T1000 (cell line): ENCODE results near the gene GAS7.
A peak's percentile ranks its signal among the peaks of the same experiment; 100 is the strongest.
"Not testable (repeated sequence)": the region's sequence is repeated elsewhere in the genome, so short reads cannot be mapped to it uniquely, and the experiment has no call there.

ENCODE experiments used
- DNase-seq: peaks from one replicate; lab custom pipeline; 2025; ENCODE audit warnings: mixed read lengths; lab: John Stamatoyannopoulos, UW

The GAS7 gene

DNA sequence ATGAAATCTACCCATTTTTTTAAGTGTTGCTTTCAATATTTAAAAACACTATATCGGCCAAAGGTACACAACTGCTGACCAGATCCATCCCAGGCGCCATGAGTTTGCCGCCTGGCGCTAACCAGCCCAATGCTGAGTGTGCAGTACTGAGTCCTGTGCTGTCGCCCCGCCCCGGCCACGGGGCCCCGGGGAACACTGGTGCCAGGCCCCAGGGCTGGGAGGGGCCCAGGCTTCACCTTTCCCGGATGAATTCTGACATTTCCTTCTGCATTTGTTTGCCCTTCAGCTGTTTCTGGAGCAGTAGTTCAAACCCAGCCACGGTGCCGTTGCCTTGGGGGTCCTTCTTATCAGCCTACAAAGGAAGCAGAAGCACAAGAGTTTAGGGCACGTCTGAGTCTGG, 255.5 kb downstream of the GAS7 start:
- DNase-seq, result no peak

DNA sequence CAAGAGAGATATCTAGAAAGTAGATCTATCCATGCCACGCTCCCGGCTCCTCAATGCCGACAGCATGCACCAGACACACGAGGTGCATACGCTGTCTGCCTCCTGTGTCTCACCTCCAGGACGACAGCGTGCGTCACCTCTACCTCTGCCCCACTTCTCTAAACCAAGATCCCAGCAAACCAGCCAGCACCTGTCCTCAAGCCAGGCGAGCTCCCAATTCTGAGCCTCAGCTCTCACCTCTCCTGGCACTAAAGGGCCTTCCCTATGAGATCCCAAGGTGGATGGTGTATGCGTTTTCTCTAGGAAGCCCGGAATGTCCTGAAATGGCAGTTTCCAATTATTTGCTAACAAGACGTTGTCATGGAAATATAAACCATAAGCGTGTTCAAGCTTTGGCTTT, 257.1 kb downstream of the GAS7 start:
- DNase-seq, result no peak

DNA sequence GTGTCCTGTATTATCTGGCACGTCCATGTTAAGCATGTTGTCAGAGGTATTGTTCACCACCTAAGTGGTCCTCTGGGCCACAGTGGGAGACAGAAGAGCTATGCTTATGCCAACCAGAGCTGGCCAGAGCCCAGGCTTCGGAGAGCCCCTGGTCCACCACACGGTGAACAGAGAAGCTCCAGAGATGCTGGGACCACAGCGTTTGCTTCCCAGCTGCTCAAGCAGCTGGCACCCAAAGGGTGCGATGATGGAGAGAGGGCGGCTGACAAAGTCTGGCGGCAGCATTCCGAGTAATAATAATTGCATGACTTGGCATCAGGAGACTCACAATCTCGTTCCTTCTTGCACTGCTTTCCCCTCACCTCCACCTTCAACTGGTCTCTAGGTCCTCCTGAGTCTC, 257.6 kb downstream of the GAS7 start:
- DNase-seq, result no peak

DNA sequence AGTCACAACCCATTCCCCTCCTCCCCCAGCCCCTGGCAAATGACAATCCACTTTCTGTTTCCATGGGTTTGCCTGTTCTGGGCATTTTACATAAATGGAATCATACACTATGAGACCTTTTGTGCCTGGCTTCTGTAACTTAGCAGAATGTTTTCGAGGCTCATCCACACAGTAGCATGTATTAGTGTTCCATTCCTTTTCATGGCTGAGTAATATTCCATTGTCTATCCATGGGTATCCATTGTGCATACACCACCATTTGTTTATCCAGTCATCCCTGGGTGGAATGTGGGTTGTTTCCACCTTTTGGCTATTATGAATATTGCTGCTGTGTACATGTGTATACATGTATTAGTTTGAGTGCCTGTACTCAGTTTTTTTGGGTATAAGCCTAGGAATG, 259.6 kb downstream of the GAS7 start:
- no peak for DNase-seq

DNA sequence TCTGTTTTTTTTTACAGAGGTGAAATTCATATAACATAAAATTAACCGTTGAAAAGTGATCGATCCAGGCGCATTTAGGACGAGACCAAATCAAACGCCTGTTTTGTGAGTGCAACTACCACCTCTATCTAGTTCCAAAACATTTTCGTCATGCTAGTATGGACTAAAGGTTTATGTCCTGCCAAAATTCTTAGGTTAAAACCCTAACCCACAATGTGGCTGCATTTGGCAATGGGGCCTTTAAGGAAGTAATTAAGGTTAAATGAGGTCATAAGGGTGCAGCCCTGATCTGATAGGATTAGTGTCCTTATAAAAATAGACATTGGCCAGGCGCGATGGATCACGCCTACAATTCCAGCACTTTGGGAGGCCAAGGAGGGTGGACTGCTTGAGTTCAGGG, 260.5 kb downstream of the GAS7 start:
- DNase-seq, result no peak

DNA sequence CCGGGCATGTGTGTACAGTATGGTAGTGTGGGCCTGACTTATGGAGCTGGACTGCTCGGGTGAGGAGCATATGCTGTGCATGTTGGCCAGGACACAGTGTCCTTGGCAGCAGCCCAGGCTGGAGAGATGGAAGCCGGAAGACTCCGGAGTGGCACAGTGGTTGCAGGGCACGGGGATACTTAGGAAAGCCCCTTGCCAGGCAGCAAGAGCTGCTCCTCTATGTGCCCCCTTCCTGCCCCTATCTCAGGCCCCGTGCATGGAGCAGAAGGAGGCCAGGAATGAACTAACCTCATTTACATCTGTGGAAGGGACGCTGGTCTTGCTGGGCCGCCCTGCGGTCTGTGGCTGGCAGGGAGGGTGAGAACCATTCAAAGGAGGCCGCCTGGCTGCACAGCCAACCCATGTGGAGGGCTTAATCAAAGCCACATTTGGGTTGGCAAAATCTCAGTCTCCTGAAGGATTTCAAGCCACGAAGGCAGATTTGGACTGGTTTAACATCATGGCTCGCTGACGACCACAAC, 261.1 kb downstream of the GAS7 start:
- no peak for DNase-seq

DNA sequence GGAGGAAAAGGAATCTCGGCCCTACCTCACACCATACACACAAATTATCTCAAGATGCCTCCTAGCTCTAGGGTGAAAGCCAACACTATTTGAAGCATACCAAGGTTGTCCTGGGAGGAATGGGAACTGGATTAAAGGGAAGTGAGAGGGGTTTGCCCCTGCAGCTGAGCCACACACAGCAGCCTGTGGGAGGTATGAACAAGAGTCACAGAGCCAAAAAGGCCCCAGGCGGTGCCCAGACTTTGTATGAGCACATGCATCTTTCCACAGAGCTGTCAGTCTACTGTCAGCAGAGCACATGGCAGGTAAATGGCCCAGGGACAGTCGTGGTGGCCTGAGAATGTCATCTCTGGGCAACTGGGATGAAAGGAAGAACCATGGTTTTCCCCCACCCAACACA, 262.3 kb downstream of the GAS7 start:
- DNase-seq, result no peak

DNA sequence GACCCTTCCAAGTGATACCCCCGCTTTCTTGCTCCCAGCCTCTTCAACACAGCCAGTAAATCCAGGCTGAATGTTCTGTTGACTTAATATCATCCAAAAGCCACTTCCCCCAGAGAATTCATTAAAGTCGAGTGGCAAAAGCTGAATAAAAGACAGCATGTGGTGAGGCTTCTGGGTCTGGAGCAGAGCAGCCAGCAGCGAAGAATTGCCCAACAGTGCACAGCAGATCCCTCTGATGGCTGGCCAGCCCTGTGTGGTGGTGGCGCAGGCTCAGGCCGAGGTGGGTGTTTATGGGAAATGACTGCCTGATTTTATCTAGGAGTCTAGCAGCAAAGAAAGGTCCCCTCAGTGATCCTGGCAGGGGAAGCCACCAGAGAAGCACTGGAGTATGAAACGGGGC, 263.0 kb downstream of the GAS7 start:
- DNase-seq, result no peak

DNA sequence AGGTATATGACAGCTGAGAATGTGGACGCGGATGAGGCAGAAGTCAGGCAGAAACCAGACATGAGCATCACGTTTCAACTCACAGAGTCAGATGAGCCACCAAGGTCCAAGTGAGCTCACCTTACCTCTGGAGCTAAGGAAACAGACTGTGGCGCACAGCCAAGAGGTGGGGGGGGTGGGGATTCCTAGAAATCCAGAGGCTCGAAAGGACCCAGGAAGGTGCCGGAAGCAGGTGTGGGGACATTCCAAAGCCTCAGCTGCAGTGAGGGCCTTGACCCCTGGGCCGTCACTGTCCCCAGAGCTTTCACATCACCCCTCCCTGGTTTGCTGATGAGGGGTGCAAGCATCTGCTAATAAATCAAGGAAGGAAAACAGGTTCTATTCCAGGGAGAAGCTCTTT, 264.1 kb downstream of the GAS7 start:
- DNase-seq, result no peak

DNA sequence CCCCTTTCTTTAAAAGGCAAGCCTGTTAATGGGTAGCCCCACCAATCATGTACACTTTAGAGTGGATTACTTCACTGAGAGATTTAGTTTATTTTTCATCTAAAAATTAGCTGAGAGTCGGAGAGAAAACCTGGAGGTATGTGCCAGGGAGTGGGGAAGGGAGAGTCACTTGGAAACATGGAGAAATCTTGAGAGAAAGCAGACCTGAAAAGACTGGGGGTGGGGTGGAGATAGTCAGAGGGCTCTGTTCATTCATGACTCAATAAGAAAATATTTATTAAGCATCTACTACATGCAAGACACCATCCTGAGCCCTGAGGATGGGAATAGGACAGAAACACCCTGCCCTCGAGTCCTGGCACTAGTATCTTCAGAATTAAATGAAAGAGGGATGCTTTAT, 265.9 kb downstream of the GAS7 start:
- DNase-seq, result no peak

DNA sequence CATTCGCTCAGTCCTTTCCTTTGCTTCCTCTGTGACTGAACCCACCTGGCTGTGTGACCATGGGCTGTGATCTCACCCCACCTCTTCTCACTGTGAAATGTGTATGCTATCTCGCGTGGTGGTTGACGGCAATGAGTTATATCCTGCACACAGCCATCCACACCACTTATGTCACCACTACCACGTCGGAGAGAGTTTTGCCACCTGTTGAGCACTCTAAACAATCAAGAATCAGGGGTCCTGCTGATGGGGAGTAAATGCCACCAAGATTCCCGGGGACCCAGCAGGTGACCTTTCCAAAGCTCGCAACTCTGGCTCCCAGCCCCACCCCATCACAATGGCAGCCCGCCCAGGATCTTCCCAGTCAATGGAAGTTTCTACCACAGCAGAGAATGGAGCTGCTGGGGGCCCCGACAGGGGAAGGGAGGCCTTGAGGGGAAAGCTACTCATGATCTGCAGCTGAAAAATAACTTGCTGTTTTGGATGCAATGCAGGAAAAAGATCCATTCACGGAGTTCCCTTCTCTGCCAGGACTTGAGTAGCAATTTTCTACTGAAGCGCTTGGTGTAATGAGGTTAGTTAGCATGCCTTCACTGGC, 267.2 kb downstream of the GAS7 start:
- no peak for DNase-seq

DNA sequence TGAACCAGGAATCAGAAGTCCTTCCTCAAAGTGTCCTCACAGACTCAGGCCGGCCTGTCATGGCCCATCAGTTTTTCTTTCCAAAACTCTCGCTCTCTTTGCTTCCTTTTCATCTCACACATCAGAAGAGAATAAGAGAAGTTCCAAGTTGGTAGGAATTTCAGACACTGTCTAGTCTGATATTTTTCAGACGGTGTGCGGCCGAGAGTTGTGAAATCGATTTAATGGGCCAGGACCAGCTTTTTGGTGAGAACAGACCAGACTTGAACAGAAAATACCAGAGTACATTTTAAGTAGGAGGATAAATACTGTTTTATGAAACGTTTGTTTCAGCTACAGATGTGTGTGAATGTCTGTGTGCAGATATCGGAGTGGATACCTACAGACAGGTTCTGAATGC, 268.5 kb downstream of the GAS7 start:
- DNase-seq, result no peak

DNA sequence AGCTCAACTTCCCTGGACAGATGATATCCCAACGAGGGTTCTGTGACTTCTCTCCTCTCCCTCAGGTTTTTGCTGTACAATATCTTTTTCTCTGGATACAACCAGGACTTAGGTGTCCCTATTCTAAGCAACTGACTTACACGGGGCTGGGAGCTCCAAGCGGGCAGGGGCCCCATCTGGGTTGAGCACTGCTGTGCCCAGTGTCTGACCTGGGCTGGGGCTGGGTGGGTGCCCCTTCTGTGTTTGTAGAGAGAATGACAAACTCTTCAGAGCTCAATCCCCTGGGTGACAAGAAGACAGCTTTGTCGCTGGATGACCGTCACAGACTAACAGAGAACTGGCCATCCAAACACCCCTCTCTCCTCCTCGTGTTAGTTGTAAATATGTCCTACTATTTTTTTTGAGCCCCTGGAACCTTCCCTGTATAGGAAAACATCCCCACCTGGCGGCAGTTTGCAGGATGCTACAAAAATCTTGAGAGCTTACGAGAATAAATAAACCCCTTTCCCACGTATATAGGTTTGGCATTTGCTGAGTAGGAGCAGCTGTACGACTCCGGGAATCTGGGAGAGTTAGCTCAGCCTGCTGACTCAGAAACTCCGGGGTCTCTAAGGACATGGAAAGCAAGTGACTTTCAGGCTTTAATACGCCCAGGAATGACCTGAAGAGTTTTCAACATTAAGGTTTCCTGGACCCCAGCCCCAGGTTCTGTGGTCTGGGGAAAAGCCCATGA, 269.6 kb downstream of the GAS7 start:
- DNase-seq, result peak; percentile 38

DNA sequence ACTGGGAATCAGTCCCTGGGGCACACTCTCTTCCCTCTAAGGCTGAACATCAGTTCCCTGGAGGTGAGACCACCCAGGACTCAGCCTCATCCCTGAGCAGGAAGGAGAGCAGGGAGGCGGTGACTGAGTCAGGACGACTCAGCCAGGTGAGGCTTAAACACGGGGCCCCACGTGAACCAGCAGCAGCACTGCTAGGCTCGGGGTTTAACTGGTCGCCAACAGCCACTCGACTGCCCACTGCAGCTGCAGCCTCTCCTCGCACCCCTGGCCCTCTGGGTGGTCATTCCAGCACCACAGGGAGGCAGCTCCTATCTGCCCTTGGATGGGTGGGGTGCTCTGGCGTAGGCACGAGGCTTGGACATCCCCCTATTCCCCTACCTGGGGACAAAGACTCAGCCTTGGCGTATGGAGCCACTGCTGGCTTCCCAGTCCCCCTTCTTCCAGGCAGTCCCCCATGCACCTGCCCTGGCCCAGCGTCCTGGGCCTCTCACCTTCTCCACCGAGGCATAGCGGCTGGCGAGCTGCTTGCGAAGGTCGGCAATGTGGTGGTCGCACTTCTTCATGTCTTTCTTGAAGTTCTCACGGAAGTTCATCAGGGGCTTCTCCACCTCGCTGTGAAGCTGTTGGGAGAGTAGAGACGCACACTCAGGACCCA, 272.1 kb downstream of the GAS7 start:
- DNase-seq, result no peak

DNA sequence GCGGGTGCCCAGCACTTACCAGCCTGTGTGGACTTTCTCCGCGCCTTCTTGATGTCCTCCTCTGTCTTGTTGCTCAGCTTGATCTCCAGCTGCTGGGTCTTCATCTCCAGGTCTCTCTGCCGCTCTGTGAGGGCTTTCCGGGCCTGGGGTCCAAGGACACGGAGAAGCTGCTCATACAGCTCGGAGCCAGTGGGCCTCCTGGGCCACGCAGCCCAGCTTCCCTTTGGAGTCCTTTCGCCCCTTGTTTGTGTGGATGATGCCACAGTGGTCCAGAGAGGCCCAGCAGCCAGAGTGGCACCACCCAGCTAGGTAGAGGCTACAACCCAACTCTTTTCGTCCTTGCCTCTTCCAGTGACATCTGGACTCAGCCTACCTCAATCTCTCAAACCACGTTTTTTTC, 272.9 kb downstream of the GAS7 start:
- no peak for DNase-seq

DNA sequence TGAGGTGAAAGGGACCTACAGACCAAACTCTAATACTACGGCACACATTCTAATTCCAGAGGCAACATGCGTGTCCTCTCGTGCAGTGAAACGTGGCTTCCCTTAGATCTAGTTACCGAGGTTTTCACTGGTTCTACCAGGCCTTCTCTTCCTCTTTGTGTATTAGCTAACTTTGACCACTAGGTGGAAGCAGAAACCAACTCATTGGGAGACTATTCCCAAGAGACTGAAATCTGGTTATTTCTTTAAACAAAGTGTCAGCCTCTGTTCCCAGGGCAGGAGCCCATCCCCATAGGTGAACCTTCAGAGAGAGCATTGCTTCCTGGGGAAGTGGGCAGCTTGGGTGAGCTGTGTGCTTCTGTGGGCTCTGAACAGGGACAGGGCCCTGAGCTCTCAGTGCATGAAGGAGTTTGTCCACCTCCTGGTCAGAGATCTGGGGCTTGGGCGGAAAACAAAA, 273.6 kb downstream of the GAS7 start:
- peak; percentile 41 for DNase-seq

DNA sequence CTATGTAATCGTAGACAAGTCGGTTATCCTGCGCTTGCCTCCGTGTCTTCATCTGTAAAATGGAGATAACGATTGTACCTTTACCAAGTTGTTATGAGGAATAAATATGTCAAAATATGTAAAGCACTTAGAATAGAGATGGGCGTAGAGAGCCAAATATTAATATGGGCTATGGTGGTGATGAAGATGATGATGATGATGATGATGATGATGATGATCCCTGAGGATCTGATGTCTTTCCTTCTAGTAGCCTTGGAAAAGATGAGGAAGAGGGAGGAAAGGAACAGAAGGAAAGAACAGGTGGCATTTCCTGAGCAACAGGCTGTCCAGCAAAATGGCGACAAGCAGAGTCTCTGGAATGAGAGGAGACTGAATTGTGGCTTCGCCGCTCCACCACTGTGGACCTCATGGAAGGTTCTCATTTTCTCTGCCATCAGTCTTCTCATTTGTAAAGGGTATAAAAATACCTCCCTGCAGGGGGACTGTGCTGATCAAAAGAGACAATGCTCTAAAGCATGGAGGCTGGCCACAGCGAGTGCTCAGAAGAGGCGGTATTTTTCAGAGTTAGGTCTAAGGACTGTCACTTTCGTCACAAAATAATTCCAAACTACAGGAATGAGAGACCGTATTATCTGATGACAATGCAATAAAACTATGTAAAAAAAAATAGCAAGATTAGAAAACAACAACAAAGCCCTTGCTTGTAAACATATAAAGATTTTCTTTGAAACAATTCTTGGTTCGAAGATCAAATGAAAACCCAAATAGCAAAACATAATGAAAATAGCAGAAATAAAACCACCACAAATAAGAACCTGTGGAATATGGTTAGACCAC, 276.2 kb downstream of the GAS7 start:
- DNase-seq, result no peak

DNA sequence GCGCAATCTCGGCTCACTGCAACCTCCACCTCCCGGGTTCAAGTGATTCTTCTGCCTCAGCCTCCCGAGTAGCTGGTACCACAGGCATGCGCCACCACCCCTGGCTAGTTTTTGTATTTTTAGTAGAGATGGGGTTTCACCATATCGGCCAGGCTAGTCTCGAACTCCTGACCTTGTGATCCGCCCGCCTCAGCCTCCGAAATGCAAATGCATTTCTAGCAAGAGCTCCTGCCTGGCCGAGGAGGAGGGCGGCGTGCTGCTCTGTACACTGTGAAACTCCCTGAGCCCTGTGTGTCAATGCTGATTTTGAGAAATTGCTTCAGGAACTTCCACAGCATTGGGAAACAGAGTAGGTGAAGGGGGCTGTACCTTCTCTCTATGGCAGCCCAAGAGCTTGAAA, 277.2 kb downstream of the GAS7 start:
- not testable (repeated sequence) for DNase-seq

DNA sequence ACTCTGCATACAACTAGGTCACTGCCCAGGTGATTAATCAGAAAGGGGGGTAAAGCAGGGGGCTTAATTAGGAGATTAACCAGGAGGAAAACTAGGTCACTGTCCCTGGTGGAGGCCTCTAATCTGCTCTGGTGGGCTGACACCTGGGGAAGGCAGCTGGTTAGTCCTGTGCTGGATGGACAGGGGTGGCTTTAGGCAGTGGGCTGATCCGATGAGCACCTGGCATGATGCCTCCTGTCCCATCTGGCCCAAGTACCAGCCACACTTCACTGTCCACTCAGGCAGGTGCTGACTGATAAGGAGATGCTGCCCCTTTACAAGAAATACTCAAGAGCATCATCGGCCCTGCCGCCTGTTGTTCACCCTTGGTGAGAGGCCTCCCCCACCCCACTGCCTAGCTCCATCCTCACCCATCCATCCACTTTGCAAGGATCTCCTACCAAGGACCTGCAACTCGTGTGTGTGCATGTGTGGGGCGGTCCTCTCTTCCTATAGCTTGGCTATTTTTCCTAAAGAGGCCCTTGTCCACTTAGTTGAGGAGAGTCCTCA, 279.5 kb downstream of the GAS7 start:
- no peak for DNase-seq

DNA sequence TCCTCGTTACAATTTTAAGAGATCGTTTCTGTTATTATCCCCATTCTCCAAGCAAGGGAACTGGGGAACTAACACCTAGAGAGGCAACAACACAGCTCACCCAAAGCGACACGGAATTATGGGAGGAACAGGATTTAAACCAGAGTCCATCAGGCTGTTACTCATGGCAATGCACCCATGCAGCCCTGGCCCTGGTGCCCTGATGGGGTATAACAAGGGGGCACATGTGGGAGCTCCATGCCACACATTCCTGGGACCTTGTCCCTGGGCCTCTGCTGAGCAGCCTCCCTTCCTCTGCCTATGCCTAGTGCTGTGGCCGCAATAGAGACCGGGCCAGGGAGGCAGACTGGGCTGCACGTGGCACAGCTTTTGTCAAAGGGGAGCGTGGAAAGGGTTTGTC, 280.1 kb downstream of the GAS7 start:
- DNase-seq, result no peak

DNA sequence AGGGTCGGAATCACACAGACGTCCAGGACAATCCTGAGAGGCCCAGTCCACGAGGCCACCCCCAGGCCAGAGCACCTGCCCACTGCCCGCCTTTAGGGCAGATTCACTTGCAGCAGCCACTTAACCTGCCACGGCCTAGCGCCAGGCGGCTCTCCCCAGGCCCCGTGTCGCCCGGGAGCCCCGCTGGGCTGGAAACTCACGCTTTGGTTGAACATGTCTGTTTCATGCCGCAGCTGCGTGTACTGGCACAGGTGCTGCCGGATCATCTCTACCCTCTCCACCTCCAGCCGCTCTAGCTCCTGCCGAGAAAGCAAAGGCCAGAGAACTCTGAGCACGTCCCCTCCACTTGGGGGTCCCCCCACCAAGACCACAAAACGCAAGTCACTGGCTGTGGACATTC, 280.6 kb downstream of the GAS7 start:
- no peak for DNase-seq

DNA sequence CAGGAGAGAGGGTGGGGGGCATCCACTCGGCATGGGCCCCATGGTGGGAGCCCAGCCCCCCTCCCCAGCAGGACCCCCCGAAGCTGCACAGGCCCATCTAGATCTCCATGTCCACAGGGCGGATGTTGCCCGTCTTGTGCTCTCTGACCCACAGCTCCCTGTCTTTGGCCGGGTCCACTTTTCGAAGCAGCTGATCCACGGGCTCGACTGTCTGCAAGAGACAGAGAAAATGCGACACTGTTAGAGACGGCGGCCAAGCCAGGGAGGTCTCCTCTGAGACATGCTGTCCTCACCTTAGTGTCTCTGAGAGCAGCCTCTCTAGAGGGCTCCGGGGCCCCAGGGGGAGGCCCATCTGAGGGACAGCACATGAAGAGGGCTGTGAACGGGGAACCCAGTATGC, 281.3 kb downstream of the GAS7 start:
- no peak for DNase-seq
